ENCODE results near the gene ZSCAN1. TPM values are rescaled to one million over a fixed set of nuclear protein-coding genes. Genes with fewer than 3 reads are reported as not detected.
A peak's percentile ranks its signal among the peaks of the same experiment; 100 is the strongest.

ZSCAN1 gene
- total RNA-seq, 4 donors from 2014 or later: 0.23 TPM; not detected in 3

DNA sequence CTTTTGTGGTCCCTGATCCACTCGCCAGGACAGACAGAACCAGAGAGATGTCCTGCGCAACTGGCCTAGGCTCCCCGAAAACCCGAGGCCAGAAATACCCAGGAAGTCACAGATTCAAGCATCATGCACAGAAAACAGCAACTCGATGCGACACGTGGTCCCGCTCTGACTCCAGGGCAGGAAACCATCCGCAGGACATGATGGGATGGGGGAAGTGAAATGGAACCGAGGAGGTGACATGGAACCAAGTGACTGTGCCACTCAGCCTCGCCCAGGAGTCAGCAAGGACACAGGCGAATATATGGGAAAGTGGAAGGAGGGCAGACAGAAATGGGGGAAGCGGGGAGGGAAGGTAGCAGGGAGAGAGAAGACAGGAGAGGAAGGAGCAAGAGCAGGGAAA is 63.1 kb downstream of the ZSCAN1 start:
- DNase-seq (ENCODE audit: low spot score in 2 of 2): no peak
- 84 to 90% methylated on average over 13 of the region's 13 CpGs for WGBS, 2 donors
- intact Hi-C loops (cut with DNase I; ENCODE audit: low total_unique reads): no loop called here
- H3K4me3 ChIP-seq (ENCODE audit: low read depth, poor library complexity, severe bottlenecking): no peak overlapping the region
- no peak for TF ChIP-seq CTCF (IDR thresholded peaks at IDR 0.05)
- no peak for TF ChIP-seq POLR2A (IDR thresholded peaks at IDR 0.05)

DNA sequence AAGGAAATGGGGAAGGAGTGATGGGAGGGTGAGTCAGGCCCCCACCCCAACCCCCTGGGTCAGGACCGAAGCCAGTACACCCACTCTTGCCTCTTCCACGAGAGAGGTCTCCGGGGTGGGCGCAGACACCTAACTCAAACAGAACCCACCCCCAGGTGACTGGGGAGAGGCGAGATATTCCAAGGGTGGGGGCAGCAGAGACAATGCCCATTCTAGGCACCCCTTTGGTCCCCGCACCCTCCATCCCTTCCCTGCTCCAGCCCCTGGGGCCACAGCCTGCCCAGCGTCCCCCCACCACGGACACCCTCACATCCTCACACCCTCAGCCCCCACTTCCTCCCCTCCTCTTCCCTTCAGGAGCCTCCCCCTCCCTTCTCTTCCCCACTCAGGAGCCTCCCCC is 63.5 kb downstream of the ZSCAN1 start:
- 39 to 40% methylated on average over 8 of the region's 8 CpGs for WGBS, 2 donors
- no peak for DNase-seq (ENCODE audit: low spot score in 2 of 2)
- intact Hi-C loops (cut with DNase I; ENCODE audit: low total_unique reads): no loop called here

DNA sequence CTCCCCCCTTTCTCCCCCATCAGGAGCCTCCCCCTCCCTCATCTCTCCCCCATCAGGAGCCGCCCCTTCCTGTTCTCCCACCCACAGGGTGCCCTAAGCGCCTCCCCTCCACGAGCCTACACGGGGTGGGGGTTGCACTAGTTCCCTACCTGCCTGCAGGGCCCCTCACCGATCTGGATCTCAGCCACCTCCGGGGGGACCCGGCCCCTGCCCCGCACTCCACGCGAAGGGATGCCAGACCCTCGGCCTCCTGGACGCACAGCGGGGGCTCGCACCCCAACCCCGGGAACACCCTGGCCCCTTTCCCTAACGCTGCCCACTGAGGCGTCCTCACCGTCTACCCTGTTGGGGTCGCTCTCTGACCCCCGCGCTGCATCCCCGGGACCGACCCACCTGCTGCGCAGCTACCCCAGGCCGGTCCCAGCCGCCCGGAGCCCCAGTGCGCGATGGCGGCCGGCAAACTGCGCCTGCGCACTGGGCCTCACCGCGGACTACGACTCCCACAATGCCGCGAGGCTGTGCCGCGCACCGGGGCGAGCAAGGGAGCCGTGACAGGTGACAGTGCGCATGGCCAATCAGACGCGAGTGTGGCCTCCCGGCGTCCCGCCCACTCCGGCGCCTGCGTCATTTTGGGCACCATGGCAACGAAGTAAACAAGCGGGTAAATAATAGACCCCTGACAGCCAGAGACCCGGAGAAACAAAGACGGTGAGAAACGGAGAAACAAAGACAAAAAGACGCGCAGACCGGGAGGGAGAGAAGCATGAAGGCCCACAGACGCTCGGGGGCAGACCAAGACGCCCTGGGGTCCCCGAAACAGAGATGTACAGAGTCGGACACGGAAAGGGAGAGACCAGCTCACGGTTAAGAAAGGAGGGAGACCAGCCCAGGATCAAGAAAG is 64.2 kb downstream of the ZSCAN1 start, which contains the start of gene ZSCAN18:
TSS of gene ZSCAN18 (minus strand) at position 451 of the 901 bp plus-strand sequence. CDS start 7,964 bp downstream, outside the sequence.
- no peak for TF ChIP-seq CTCF (IDR thresholded peaks at IDR 0.05)
- TF ChIP-seq POLR2A (IDR thresholded peaks at IDR 0.05): no peak
- peak; percentile 92 to 99 for DNase-seq (ENCODE audit: low spot score in 2 of 2)
- WGBS, 2 donors: 1% methylated on average over 46 to 66 of the region's 67 CpGs
- H3K4me3 ChIP-seq (ENCODE audit: low read depth, poor library complexity, severe bottlenecking): peak within 1 kb of the TSS; percentile 84
- intact Hi-C loops (cut with DNase I; ENCODE audit: low total_unique reads): no loop called here

More for the DNA sequence above, 63.5 kb downstream of the ZSCAN1 start:
- peak overlapping the region; percentile 84 for H3K4me3 ChIP-seq (ENCODE audit: low read depth, poor library complexity, severe bottlenecking)
- TF ChIP-seq POLR2A (IDR thresholded peaks at IDR 0.05) (no peak), CTCF (IDR thresholded peaks at IDR 0.05) (no peak)

GRCh38 chr19:58098682-58098998 is 64.8 kb downstream of the ZSCAN1 start:
- intact Hi-C loops (cut with DNase I; ENCODE audit: low total_unique reads): no loop called here
- DNase-seq (ENCODE audit: low spot score in 2 of 2): no peak
- H3K4me3 ChIP-seq (ENCODE audit: low read depth, poor library complexity, severe bottlenecking): peak overlapping the region; percentile 13
- 11 to 15% methylated on average over 2 of the region's 2 CpGs for WGBS, 2 donors
- no peak for TF ChIP-seq POLR2A (IDR thresholded peaks at IDR 0.05)
- no peak for TF ChIP-seq CTCF (IDR thresholded peaks at IDR 0.05)

Other genes with a start within 250 kb of the ZSCAN1 start
- 1 to 10 TPM; 5.4 to 7.0 (median 5.9) TPM for gene ZNF552, start 219.1 kb upstream of the ZSCAN1 start, total RNA-seq
- 10 to 100 TPM; 11.8 to 16.7 (median 13.7) TPM for gene ZNF587B, start 203.7 kb upstream of the ZSCAN1 start, total RNA-seq
- gene ZNF587, start 184.2 kb upstream of the ZSCAN1 start, total RNA-seq: 10 to 100 TPM; 10.6 to 18.0 (median 17.2) TPM
- 10 to 100 TPM in 2 of 4 donors, 1 to 10 TPM in 2; 6.9 to 18.4 (median 10.0) TPM for gene ZNF814, start 145.0 kb upstream of the ZSCAN1 start, total RNA-seq
- 10 to 100 TPM in 3 of 4 donors, 1 to 10 TPM in 1; 6.6 to 25.5 (median 11.6) TPM for gene ZNF417, start 117.4 kb upstream of the ZSCAN1 start, total RNA-seq
- 10 to 100 TPM in 1 of 4 donors, 1 to 10 TPM in 3; 4.3 to 10.9 (median 6.2) TPM for gene ZNF418, start 98.6 kb upstream of the ZSCAN1 start, total RNA-seq
- 10 to 100 TPM in 1 of 4 donors, 1 to 10 TPM in 3; 7.8 to 11.3 (median 9.1) TPM for gene ZNF256, start 86.3 kb upstream of the ZSCAN1 start, total RNA-seq
- gene C19orf18, start 59.5 kb upstream of the ZSCAN1 start, total RNA-seq: not detected
- 10 to 100 TPM in 3 of 4 donors, 1 to 10 TPM in 1; 9.6 to 53.4 (median 16.3) TPM for gene ZNF606, start 31.2 kb upstream of the ZSCAN1 start, total RNA-seq
- gene ZNF135, start 25.3 kb downstream of the ZSCAN1 start, total RNA-seq: 1 to 10 TPM; 4.8 to 5.9 (median 5.5) TPM
- 10 to 100 TPM; 35.3 to 64.3 (median 50.9) TPM for gene ZSCAN18, start 64.2 kb downstream of the ZSCAN1 start, total RNA-seq
- gene ZNF329, start 116.8 kb downstream of the ZSCAN1 start, total RNA-seq: 10 to 100 TPM in 1 of 4 donors, 1 to 10 TPM in 3; 8.7 to 12.1 (median 9.2) TPM
- 10 to 100 TPM; 32.5 to 58.5 (median 34.2) TPM for gene ZNF274, start 149.0 kb downstream of the ZSCAN1 start, total RNA-seq
- 10 to 100 TPM; 34.2 to 55.1 (median 43.3) TPM for gene ZNF544, start 194.9 kb downstream of the ZSCAN1 start, total RNA-seq
- gene ZNF8, start 244.9 kb downstream of the ZSCAN1 start, total RNA-seq: 10 to 100 TPM in 1 of 4 donors, 1 to 10 TPM in 3; 3.0 to 12.8 (median 8.9) TPM